Measurements from ENCODE around the gene RAB36. TPM values are rescaled to one million over a fixed set of nuclear protein-coding genes. Genes with fewer than 3 reads are reported as not detected.

RAB36 gene
- total RNA-seq, 3 donors from 2014 or later (not counting 1 experiment from before 2014, with no cell fraction given), result 1.7 to 2.9 (median 2.6) TPM

DNA sequence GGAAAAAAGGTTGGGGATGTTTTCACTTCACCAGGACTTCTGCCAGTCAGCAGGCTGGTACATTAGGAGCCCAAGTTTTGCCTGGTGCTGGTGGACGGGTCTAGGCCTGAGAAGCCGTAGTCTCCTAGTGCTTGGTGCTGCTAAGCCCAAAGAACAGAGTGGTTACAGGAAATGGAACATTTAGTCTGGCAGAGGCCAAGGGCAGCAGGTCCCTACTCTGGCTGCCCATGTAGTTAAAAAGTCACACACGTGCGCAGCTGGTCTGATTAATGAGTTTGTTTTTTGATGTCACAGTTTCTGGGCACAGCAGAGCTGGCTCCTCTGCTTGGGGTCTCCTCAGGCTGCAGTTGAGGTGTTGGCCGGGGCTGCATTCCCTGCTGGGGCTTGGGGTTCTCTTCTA lies 55.6 kb downstream of the RAB36 start:
- ATAC-seq (no peak), DNase-seq (no peak)
- Histone ChIP-seq H3K27me3 (ENCODE audit: control insufficient read depth, insufficient read depth, low read length) (no peaks in the 10 kb centered on the region), H3K27ac (ENCODE audit: low read length) (no peak overlapping the region), H3K4me1 (ENCODE audit: control insufficient read depth, insufficient read depth, low read length) (peaks cover 4% of the 10 kb centered on the region), H3K36me3 (ENCODE audit: control insufficient read depth, insufficient read depth, low read length) (peaks cover 14% of the 10 kb centered on the region), H3K9me3 (ENCODE audit: control insufficient read depth, insufficient read depth, low read length) (no peaks in the 10 kb centered on the region), H3K4me3 (ENCODE audit: low read length) (no peak overlapping the region)
- 74% methylated on average over 5 of the region's 5 CpGs for WGBS (ENCODE audit: insufficient coverage)
- no peaks in the 10 kb centered on the region for H3K9me3 Mint-ChIP-seq
- TF ChIP-seq, protein P1, sequence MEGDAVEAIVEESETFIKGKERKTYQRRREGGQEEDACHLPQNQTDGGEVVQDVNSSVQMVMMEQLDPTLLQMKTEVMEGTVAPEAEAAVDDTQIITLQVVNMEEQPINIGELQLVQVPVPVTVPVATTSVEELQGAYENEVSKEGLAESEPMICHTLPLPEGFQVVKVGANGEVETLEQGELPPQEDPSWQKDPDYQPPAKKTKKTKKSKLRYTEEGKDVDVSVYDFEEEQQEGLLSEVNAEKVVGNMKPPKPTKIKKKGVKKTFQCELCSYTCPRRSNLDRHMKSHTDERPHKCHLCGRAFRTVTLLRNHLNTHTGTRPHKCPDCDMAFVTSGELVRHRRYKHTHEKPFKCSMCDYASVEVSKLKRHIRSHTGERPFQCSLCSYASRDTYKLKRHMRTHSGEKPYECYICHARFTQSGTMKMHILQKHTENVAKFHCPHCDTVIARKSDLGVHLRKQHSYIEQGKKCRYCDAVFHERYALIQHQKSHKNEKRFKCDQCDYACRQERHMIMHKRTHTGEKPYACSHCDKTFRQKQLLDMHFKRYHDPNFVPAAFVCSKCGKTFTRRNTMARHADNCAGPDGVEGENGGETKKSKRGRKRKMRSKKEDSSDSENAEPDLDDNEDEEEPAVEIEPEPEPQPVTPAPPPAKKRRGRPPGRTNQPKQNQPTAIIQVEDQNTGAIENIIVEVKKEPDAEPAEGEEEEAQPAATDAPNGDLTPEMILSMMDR (IDR thresholded peaks at IDR 0.05), result no peak
- H3K27me3 Mint-ChIP-seq (ENCODE audit: low read depth in 2 of 2), result no peaks in the 10 kb centered on the region
- H3K4me3 Mint-ChIP-seq, result no peak overlapping the region
- H3K4me1 Mint-ChIP-seq, result peaks cover 49 to 63% of the 10 kb centered on the region in 2 donors
- intact Hi-C loops (cut with micrococcal nuclease), result no loop called here
- peak overlapping the region in 1 of 2 donors; percentile 38 for H3K27ac Mint-ChIP-seq
- no peaks in the 10 kb centered on the region for H3K36me3 Mint-ChIP-seq

DNA sequence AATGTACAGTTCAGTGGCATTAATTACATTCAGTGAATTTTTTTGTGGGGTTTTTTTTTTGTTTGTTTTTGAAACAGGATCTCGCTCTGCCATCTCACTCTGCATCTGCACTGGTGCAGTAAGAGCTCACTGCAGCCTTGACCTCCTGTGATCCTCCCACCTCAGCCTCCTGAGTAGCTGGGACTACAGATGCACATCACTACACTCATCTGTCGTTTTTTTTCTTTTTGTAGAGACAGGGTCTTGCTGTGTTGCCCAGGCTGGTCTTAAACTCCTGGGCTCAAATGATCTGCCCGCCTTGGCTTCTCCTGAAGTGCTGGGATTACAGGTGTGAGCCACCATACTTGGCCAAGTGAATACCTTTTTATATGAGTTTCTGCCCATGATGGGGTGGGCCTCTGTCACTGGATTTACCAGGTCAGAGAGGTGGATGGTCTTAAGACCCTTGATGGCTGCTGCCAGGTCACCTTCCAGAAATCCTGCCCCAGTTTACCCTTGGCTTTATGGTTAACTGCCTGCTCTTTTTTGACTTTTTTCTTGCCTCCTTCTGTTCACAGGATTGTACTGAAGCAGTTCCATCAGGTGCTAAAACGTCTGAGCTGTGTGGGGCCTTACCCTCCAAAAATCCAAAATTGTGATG lies 57.7 kb downstream of the RAB36 start:
- Histone ChIP-seq H3K27ac (ENCODE audit: low read length) (no peak overlapping the region), H3K36me3 (ENCODE audit: control insufficient read depth, insufficient read depth, low read length) (peaks cover 11% of the 10 kb centered on the region), H3K4me1 (ENCODE audit: control insufficient read depth, insufficient read depth, low read length) (peaks cover 9% of the 10 kb centered on the region), H3K27me3 (ENCODE audit: control insufficient read depth, insufficient read depth, low read length) (no peaks in the 10 kb centered on the region), H3K9me3 (ENCODE audit: control insufficient read depth, insufficient read depth, low read length) (no peaks in the 10 kb centered on the region), H3K4me3 (ENCODE audit: low read length) (no peak overlapping the region)
- H3K4me3 Mint-ChIP-seq, result no peak overlapping the region
- H3K27ac Mint-ChIP-seq, result peak overlapping the region; percentile 3 to 27
- WGBS (ENCODE audit: insufficient coverage), result 82% methylated on average over 4 of the region's 4 CpGs
- DNase-seq (no peak), ATAC-seq (no peak)
- TF ChIP-seq, protein P1 (IDR thresholded peaks at IDR 0.05), result no peak
- no peaks in the 10 kb centered on the region for H3K36me3 Mint-ChIP-seq
- no peaks in the 10 kb centered on the region for H3K27me3 Mint-ChIP-seq (ENCODE audit: low read depth in 2 of 2)
- no peaks in the 10 kb centered on the region for H3K9me3 Mint-ChIP-seq
- H3K4me1 Mint-ChIP-seq, result peaks cover 49 to 62% of the 10 kb centered on the region in 2 donors
- intact Hi-C loops (cut with micrococcal nuclease), result no loop called here

DNA sequence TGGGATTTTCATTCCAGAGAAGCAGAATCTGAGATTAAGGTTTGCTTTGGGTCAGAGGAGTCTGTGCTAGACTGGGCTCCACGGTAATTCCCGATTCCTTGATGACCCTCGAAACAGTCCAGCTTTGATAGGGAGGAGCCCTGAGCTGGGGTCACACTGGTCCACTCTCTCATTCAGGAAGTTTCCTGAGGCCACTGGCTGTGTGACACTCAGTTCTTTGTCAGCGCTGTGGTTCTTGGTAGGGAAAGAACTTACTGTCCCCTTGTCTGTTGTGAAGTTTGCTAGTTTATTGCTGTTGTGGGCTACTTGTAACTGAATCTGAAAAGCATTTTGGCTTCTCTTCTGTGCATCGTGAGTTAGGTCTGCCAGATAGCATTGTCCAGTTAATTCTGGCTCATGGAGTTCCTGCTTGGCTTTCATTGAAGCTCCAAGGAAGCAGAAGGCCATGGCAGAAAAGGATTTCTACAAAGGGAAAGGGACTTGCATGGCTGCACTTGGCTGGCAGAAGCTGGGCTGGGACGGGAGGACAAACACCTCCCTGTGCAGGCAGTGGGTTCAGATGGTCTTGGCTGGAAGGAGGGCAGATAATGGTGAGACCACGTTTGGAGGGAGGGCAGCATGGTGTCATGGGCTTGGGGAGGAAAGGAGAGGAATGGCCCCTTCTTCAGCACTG lies 58.3 kb downstream of the RAB36 start:
- Mint-ChIP-seq H3K4me3 (no peak overlapping the region), H3K27me3 (ENCODE audit: low read depth in 2 of 2) (no peaks in the 10 kb centered on the region), H3K9me3 (no peaks in the 10 kb centered on the region), H3K4me1 (peaks cover 43 to 57% of the 10 kb centered on the region in 2 donors), H3K27ac (peak overlapping the region; percentile 3 to 27), H3K36me3 (no peaks in the 10 kb centered on the region)
- WGBS (ENCODE audit: insufficient coverage), result 84% methylated on average over 7 of the region's 7 CpGs
- ATAC-seq, result no peak
- no peaks in the 10 kb centered on the region for H3K9me3 ChIP-seq (ENCODE audit: control insufficient read depth, insufficient read depth, low read length)
- H3K4me1 ChIP-seq (ENCODE audit: control insufficient read depth, insufficient read depth, low read length), result peaks cover 12% of the 10 kb centered on the region
- H3K36me3 ChIP-seq (ENCODE audit: control insufficient read depth, insufficient read depth, low read length), result peaks cover 11% of the 10 kb centered on the region
- TF ChIP-seq, protein P1 (IDR thresholded peaks at IDR 0.05), result no peak
- H3K27ac ChIP-seq (ENCODE audit: low read length), result no peak overlapping the region
- H3K27me3 ChIP-seq (ENCODE audit: control insufficient read depth, insufficient read depth, low read length), result no peaks in the 10 kb centered on the region
- H3K4me3 ChIP-seq (ENCODE audit: low read length), result no peak overlapping the region
- intact Hi-C loops (cut with micrococcal nuclease), result no loop called here
- no peak for DNase-seq
